Frontal cortex (tissue), 4 donors: Measurements from ENCODE around the gene ANKRD28. TPM values are rescaled to one million over a fixed set of nuclear protein-coding genes. Genes with fewer than 3 reads are reported as not detected.
"Not testable (repeated sequence)": the region's sequence is repeated elsewhere in the genome, so short reads cannot be mapped to it uniquely, and the experiment has no call there.

Source experiments
- DNase-seq, 2 donors: peaks; one replicate each; pipeline ENCODE4 v3.0.0; 2012; ENCODE audit warnings: low spot score in 2 of 2
- FAIRE-seq: peaks from 2 replicates; lab custom pipeline; 2012; peaks lifted over from hg19 to GRCh38; lab: Jason Lieb, UNC
- total RNA-seq: library from RNA; depleted of rRNA; stranded (reverse); fragments of >200 nt; gene quantifications from one replicate; pipeline ENCODE4 v1.2.3, GENCODE V29; 2014
- donor health status: control.
- donor health status: control.
- donor health status: control.

The ANKRD28 gene
- total RNA-seq, 1 donor from 2014 or later: 84.8 TPM

DNA sequence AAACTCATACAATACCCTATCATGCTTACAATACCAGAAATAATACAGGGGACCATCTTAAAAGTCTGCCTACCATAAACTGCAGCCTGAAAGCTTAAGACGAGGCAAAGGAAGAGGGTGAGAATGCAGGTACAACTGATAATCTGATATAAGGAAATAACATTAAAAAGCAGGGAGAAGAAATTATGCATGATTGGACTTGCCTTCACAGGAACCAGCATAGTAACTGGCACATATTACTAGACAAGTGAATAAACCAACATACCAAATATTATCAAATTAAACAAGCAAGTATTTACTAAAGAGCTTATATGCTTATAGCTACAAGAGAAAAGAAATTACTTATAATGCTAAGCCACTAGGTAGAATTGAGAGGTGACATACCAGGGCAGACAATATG is 18.7 kb downstream of the ANKRD28 start:
- FAIRE-seq (no peak), DNase-seq (no peak)

DNA sequence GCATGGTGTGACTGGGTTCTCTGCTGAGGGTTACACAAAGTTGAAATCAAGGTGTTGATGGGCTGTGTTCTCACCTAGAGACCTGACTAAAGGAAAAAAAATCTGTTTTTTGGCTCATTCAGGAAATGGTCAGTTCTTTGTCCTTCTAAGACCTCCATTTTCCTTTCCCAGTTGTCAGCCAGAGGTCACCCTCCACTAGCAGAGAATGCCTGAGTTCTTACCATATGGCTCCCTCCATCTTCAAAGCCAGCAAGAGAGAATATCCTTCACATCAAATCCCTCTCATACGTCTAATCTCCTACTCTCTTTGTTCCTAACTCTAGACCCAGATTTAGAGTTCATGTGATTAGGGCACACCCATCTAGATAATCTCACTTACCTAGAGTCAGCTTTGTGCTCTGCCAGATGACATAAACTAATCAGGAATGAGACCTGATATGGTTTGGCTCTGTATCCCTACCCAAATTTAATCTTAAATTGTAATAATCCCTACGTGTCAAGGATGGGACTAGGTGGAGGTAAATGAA is 19.4 kb downstream of the ANKRD28 start:
- DNase-seq (no peak), FAIRE-seq (no peak)

DNA sequence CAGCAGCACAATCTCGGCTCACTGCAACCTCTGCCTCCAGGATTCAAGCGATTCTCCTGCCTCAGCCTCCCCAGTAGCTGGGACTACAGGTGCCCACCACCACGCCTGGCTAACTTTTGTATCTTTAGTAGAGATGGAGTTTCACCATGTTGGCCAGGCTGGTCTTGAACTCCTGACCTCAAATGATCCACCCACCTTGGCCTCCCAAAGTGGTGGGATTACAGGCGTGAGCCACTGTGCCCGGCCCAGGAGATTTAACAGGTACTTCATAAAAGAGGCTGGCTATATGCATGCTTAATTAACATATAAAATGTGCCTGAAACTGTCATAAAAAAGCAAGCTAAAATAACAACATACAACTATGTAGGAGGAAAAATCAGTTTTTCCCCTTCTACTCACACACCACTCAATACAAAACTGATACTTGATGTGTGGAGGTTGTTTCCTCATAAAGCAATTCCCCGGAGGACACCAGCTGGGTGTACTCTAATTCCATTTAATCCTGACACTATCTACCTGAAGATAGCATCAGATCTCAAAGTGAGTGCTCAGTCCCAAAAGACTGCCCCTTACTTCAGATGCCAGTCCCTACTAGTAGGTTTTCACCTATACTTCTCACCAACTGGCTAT is 22.7 kb downstream of the ANKRD28 start:
- DNase-seq, FAIRE-seq: not testable (repeated sequence)

DNA sequence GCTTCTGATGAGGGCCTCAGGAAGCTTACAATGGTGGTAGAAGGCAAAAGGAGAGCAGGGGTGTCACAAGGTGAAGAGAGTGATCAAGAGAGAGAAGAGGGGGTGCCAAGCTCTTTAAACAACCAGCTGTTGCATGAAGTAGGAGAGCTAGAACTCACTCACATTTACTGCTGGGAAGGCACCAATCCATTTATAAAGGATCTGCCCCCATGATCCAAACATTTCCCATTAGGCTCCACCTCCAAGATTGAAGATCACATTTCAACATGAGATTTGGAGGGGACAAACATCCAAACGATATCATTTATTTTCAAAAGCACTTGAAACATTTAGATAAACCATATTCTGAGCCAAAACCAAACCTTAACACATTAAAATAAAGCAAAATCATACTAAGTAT is 26.3 kb downstream of the ANKRD28 start:
- DNase-seq: no peak

DNA sequence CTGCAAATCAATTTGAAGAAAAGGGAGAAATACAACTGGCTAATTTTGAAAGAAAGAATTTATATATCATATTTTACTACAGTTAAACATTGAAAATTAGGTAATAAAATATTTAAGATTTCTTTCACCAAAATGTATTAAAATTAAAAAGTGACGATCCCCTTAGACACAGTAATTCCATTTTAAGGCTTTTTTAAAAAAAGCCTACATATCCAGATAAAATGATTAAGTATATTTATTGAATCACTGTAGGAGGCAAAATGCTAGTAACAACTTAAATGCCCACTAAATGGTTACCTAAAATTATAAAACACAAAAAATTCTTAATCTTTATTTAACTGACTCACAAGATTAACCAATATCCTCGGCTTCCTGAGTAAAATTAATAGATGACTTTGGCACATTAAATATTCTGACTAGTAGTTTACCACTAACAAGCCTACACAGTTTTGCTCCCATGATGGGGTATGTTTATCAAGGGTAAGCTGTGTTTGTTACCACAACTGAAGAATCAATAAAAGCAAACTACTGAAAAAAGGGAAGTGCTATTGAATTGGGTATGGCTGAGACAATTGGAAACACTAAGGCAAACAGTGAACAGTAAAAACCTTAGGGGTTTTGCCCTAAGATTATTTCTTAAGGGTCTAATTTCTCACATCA is 28.4 kb downstream of the ANKRD28 start:
- no peak for FAIRE-seq
- DNase-seq: no peak

More for the DNA sequence above, 26.3 kb downstream of the ANKRD28 start:
- no peak for FAIRE-seq

DNA sequence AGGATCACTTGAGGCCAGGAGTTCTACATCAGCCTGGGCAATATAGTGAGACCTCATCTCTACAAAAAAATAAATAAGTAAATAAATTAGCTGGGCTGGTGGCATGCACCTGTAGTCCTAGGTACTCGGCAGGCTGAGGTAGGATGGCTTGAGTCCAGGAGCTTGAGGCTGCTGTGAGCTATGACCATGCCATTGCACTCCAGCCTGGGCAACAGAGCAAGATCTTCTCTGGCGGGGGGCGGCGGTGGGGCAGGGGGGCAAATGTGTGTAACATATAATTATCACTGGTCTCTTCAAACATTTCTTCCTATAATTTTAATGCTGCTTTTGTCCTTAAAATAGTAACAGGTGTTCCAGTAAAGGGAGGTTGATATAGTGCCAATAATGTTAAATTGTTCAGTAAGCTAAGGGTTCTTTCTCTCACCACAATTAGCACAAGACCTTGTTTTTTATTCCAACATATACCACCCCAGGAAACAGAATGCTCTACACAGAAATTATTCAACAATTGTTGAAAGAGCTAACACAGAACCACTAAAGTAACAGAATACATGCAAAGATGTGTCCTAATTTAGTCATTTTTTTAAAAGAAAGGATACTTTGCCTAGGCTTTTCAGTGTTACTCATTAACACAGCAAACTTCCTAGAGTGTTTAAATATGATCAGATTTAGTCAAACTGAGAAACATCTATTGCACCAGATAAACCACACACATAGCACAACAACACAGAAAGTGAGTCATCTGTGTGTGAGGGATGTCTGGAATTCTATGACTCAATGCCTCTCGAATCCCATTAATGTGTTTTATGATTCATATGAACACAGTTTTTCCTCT is 29.1 kb downstream of the ANKRD28 start:
- peak in 1 of 2 donors; percentile 28 for DNase-seq
- peak; percentile 59 for FAIRE-seq

DNA sequence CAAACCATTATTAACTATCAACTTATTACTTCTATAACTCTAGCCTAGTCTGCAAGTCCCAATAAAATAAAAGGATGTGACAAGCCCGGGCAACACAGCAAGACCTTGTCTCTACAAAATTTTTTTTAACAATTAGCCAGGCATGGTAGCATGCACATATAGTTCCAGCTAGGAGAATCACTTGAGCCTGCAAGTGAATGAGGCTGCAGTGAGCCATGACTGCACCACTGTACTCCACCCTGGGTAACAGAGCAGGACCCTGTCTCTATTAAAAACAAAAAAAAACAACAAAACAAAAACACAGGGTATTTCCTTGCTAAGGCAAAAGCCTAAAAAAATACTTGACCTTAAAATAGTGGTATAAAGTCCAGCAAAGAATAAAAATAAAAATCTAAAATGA is 31.4 kb downstream of the ANKRD28 start:
- FAIRE-seq: no peak
- no peak for DNase-seq

DNA sequence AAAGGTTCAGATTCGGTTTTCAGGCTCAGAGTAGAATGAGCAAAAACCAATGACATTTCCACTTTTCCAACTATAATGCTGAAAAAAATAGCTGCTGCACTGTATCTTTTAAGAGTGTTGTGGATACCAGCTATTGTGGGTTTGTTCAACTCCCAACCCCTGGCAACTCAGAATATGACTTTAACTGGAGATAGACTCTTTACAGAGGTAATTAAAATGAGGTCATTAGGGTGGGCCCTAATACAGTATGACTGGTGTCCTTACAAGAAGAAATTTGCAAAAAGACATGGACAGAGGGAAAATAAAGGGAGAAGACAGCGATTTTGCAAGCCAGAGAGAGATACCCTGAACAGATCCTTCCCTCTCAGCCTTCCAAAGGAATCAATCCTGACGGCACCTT is 39.5 kb downstream of the ANKRD28 start:
- DNase-seq (no peak), FAIRE-seq (no peak)

DNA sequence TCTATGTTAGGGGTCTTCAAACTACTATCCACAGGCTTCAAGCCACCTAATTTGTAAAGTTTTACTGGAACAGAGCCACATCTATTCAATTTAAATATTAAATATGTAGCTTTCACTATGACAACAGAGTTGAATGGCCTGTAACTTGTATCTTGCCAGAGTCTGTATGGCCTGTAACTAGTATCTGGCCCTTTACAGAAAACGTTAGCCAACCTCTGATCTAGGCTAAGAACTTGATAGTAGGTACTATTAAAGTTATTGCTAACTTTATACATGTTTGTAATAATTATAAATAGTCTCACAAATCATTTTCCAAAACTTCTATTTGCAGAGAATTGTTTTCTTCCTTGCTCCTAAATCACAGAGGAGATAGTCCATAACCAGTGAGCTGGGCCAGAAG is 40.0 kb downstream of the ANKRD28 start:
- DNase-seq (no peak), FAIRE-seq (no peak)

DNA sequence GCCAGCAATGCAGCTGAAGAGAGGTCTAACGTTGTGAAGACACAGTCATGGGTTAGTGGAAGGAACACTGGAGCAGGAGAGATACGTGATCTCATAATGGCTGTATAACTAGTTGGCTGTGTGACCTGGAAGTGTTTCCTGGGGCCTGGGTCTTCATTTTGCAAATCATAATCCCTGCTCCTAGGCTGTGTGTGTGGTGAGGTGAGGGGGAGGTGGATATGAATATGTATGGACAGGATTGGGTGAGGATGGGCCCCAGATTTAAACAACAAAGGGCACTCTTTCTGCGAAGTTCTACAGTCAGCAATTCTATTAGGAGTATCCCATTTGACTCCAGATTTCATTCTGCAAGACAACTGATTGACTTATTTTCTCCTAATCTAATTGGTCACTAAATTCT is 41.3 kb downstream of the ANKRD28 start:
- FAIRE-seq (no peak), DNase-seq (no peak)

DNA sequence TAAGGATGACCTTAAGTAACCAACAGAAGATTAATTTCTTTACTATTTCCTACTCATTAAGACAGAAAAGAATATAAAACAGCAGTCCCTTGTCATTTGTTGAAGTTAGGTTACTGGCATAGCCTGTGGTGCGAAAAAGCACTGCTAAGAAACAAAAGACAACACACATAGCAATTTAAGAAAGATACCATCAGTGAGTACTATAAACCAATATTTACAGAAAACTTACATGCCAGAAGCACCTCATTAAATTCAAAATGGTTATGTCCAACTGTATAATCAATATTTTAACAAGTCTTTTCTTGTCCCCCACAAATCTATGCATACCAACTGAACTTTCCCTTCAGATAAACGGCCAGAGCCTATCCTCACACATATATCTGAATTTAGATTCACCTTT is 42.0 kb downstream of the ANKRD28 start:
- FAIRE-seq (no peak), DNase-seq (no peak)

DNA sequence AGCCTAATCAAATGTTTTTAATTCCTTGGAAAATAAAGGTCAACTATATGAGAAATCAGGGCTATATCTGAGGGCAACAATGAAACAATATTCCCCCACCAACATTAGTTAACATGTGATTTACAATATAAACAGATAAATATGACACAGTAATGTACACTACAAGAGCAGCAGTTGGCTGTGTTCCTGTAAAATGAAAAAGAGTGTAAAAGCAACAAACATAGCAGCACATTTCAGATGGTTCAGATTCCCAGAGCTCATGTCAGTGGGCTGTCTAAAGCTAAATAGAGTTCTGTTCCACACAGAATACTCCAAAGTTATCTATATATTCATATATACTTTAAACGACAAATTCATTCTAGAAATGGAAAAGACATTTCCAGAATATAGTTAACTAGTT is 42.6 kb downstream of the ANKRD28 start:
- DNase-seq (no peak), FAIRE-seq (no peak)

DNA sequence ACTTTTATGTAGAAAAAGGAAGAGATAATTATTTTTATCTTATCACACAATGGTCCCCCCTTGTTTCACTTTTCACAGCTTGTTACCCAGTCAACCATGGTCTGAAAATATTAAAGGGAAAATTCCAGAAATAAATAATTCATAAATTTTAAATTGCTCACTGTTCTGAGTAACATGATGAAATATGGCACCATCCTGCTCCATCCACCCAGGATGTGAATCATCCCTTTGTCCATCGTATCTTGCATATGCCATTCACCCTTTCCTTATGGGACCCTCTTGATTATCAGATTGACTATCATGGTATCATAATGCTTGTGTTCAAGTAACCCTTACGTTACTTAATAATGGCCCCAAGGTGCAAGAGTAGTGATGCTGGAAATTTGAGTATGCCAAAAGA is 43.7 kb downstream of the ANKRD28 start:
- DNase-seq (no peak), FAIRE-seq (no peak)

DNA sequence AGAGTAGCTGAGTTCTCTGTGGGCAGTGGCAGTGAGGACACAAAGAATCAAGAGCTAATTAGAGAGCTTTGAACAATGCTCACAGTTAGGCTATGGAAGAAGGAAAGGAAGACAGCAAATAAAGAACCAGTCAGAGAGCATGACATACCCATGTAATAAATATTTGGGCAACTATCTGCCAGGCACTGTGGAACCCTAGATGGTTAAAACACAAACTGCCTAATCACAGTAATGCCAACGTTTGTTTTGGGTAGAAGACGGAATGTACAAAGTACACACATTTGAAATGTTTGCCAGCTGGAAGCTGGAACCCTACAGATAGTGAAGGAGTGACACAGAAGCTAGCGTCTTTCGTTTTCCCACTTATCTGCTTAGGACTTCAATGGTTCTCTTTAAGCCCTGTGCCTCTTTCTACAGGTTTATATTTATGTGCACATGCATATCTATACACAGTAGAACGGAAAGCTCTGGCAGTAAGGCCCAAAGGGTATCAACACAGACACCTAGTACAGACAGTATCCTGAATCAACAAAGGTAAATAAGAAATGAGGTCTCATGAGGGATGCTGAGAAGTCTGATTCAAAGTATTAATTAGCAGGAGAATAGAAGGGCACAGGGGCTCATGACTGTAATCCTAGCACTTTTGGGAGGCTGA is 44.6 kb downstream of the ANKRD28 start:
- DNase-seq (no peak), FAIRE-seq (no peak)

DNA sequence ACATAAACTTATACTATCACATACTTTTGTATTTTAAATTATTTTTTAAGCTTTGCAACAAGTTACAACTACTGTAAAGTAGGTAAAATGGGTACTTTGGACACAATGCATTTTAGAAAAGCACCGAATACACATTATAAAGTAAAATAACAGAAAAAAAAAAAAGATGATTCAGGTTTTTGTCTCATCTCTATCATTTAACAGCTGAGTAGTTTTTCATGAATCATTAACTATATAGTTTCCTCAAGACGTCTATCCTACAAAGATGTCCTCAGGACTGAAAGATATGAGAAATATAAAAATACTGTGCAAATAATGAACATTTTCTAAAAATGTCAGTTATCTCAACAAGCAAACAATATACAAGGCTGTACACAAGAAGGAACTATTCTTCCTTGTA is 46.9 kb downstream of the ANKRD28 start:
- FAIRE-seq: no peak
- DNase-seq: no peak

DNA sequence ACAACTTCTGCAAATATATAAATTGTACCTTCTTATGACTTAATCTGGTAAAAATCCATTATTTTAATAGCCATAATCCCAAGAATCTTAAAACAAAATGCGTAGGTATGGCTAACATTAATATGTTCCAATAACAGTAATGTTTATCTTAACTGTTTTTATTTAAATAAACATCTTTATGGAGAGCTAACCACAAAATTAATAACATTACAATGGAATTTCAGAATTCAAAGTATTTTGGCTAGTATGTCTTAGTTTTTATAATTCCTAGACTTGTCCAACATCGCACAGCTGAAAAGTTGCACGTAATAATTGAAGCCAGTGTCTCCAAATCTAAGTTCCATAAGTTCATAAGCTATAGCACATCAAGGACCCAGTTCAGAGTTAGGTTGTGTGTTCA is 47.6 kb downstream of the ANKRD28 start:
- no peak for DNase-seq
- no peak for FAIRE-seq

DNA sequence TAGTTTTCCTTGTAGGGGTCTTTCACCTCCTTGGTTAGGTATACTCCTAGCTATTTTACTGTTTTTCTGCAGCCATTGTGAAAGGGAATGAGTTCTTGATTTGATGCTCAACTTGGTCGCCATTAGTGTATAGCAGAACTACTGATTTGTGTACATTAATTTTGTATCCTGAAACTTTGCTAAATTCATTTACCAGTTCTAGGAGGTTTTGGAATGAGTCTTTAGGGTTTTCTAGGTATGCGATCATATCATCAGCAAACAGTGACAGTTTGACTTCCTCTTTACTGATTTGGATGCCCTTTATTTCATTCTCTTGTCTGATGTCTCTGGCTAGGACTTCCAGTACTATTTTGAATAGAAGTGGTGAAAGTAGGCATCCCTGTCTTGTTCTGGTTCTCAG is 51.9 kb downstream of the ANKRD28 start:
- not testable (repeated sequence) for DNase-seq, FAIRE-seq

DNA sequence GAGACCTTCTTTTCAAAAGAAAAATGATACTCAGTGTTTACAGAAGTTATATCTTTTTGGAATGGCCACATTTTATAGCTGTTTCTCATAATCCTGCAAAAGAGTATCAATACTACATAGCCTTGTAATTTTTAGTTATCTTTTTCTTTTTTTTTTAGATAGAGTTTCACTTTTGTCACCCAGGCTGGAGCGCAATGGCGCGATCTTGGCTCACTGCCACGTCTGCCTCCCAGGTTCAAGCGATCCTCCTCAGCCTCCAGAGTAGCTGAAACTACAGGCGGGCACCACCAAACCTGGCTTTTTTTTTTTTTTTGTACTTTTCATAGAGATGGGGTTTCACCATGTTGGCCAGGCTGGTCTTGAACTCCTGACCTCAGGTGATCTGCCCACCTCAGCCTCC is 53.6 kb downstream of the ANKRD28 start:
- no peak for DNase-seq
- no peak for FAIRE-seq

DNA sequence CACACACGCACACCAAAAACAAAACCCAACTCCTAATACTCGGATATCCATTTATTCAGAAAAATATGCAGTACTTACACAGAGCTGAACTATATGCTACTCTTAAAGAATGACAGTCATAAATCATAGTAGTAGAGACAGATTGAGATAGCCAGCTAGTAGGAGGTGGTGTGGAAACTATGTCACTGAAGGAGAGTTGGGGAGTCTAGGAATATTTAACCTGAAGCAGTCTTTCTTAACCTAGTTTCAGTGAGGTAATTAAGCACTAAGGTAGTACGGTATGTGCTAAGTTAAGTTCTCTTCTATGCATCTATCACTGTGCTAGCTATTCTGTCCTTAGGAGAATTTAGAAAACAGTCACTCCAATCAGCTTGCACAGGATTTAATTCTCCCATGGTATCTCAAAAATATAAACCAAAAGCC is 54.2 kb downstream of the ANKRD28 start:
- DNase-seq (no peak), FAIRE-seq (no peak)

DNA sequence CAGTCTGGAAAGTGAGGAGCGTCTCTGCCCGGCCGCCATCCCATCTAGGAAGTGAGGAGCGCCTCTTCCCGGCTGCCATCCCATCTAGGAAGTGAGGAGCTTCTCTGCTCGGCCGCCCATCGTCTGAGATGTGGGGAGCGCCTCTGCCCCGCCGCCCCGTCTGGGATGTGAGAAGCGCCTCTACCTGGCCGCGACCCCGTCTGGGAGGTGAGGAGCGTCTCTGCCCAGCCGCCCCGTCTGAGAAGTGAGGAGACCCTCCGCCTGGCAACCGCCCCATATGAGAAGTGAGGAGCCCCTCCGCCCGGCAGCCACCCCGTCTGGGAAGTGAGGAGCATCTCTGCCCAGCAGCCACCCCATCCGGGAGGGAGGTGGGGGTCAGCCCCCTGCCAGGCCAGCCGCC is 55.5 kb downstream of the ANKRD28 start:
- not testable (repeated sequence) for DNase-seq, FAIRE-seq
